Fibroblast of skin of left biceps (primary cell): ENCODE measurements around the gene PCP2.

Experiments
- DNase-seq, 2 experiments: peaks; one replicate each; pipeline ENCODE4 v3.0.0-alpha.2; 2013; ENCODE audit warnings: low read depth in 2 of 2

Gene PCP2

DNA sequence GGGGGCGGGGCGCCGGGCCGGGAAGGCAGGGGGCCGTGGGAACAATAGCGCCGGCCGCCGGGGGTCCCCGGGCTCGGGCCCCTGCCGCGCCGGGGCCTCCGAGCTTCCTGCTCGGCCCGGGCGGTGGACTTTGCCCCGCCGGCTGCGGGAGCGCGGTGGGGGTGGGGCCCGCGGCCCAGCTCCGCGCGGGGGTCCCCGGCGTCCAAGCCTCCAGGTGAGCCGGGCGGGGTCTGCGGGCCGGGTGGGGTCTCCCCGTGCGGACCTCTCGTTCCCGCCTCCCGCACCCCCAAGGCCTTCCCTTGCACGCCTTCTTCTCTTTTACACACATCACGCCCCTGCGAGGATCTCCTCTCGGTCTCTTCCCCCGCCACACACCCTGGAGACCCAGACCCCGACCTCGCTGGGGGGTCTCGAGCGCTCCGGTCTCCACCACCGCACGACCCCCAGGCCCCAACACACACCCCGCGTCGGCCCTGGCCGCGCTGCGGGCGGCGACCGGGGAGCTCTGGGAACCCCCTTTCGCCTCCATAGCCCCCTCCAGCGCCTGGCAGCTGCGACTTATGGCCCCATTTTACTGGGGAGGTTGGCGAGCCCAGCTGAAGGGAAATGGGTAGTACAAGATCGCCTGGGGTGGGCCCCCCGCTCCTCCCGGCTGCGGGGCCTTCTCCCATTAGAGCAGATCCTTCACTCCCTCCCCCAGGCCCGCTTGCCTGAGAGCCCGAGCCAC is 37.1 kb downstream of the PCP2 start:
- no peak for DNase-seq

DNA sequence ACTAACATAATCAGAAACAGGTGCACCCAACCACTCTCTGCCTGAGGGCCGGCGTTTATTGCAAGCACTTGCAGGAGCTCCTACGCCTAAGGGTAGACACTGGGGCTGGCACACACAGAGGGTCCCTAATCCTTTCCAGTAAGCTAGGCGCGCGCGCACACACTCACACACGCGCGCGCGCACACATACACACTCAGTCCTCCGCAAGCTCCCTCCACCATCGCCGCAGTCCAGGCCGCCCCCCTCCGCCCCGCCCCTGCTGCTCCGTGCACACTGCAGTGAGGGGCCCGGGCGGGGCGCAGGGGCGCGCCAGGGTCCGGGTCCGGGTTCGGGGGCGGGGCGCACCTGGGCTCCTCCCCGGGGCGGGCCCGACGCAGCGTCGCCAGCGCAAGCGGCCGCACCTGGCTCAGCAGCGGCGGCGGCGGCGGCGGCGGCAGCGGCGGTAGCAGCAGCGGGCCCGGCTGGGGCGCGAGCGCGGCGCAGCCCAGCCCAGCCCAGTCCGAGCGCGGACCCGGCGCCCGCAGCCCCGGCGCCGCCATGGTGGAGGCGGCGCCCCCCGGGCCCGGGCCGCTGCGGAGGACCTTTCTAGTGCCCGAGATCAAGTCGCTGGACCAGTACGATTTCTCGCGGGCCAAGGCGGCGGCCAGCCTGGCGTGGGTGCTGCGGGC is 37.9 kb downstream of the PCP2 start, which contains the start of gene CAMSAP3:
TSS of gene CAMSAP3 (plus strand) at position 398 of the 668 bp plus-strand sequence. CDS start at position 538, 140 bp downstream.
- no peak for DNase-seq

DNA sequence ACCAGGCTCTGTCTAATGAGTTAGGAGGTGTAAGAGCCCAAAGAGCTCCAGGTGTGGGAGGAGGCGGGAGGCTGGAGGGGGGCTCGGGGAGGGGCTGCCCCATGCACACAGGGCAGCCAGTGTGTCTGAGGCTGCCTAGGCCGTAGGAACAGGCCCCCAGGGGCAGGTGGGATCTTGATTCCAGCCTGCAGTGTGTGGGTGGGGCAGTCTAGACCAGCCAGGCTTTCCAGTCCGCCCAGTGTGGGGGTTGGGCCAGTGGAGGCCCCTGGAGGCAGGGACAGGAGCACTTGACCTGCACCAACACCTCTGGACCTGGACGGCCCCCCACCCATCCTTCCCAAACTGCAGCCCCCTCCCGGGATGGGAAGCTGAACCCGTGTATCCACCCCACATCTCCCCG is 43.3 kb downstream of the PCP2 start:
- DNase-seq = no peak

DNA sequence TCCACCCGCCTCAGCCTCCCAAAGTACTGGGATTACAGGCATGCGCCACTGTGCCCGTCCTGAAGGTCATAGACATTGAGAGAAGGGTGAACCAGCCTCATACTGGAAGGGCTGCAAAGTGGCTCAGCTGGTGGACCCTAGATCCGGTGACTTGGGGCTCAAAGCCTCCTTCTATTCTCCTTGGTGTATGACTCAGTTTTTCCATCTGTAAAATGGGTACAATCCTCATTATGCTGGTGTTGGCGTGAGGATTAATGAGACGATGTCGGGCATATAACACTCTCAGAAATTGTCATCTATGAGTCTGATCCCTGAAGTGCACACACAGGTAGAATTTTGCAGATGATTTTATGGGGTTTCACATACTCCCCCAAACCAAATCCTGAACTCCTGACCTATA is 43.7 kb downstream of the PCP2 start:
- no peak for DNase-seq

DNA sequence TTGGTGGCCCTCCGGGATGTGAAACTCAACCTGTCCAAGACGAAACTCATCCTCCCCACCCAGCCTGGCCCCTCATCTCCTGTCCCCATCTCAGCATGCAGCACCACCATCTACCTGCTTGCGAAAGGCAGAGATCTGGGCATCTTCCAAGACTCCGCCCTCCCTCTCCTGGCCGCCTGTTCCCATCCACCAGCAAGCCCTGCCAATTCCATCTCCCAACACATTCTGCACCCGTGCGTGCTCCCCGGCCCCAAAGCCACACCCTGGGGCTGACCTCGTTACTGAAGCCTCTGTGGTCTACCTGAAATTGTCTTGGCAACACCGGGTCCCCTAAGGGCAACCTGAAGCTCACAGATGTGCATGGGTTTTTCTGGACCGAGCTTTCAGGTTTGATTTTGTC is 51.1 kb downstream of the PCP2 start:
- DNase-seq = no peak
